Left colon (tissue), 2 donors: Measurements from ENCODE around the gene TACC3. TPM values are rescaled to one million over a fixed set of nuclear protein-coding genes. Genes with fewer than 3 reads are reported as not detected.
"Not testable (repeated sequence)": the region's sequence is repeated elsewhere in the genome, so short reads cannot be mapped to it uniquely, and the experiment has no call there.

ENCODE experiments used
- ATAC-seq: fragments of 200-7000 bp; cut with Tn5 transposase; one replicate; pipeline ENCODE4 v1.9.1; 2020; ENCODE audit warnings: mild to moderate bottlenecking, moderate library complexity
- DNase-seq, 2 donors: peaks; one replicate each; pipeline ENCODE4 v3.0.0-alpha.2; 2020
- intact Hi-C, 2 donors: fragments of 100-400 bp; cut with DNase I in 1 of 2; cut with micrococcal nuclease in 1 of 2; formaldehyde crosslinking; loops; one replicate each; pipeline versions ENCODE4 v1.11.2 to v1.14.0; 2022; cut with DNase I, micrococcal nuclease
- total RNA-seq, 2 donors: library from RNA; stranded (reverse); fragmentation: NEBNext Ultra II Directional; extraction: Animal tissue kit (Norgen Biotek cat#: 25700); gene quantifications; one replicate each; pipeline ENCODE4 v1.2.1, GENCODE V29; 2021
- donor health status: DM: no; HTN: no; CAD: no.
- donor health status: DM: yes; HTN: yes; CAD: no.

TACC3 gene
- total RNA-seq, 2 donors from 2014 or later, result 8.9 to 18.3 TPM

DNA sequence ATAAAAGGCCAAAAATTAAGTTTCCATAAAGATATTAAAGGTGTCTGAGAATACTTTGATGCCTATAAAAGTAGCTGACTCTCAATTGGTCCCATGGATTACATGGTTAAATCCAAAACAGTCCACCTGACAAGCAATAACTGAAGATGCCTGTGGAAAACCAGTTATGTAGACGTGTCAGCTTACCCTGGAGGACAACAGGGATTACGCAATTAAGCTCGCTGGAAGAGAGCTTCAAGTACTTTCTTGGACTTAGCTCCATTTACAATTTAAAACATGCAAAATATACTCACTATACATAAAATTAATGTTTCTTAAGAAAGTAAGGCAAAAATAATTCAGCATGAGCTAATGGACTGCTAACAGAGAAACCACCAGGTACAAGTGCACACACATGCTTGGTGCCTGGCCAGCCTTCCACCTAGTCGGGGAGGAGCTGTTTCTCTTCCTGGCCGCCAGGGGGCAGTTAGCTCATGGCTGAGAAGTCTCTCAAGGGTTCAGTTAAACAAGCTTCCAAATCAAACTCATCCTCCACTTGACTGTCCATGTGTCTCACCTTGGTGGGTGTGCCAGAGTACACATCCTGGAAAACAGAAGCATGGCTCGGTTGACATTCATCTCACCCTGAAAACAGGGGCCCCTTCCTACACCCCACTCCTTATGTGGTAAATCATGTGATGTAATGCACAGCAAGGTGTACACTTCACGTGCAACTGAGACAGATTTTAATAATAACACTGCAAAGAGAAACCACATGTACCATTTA lies 28.0 kb upstream of the TACC3 start:
- intact Hi-C loops, result loop anchor here in 1 of 2 donors (5.0 kb wide), 1 partner anchor 34 kb away; no protein-coding TSS in a partner anchor
- peak; percentile 94 for ATAC-seq
- DNase-seq, result peak; percentile 57 to 63

DNA sequence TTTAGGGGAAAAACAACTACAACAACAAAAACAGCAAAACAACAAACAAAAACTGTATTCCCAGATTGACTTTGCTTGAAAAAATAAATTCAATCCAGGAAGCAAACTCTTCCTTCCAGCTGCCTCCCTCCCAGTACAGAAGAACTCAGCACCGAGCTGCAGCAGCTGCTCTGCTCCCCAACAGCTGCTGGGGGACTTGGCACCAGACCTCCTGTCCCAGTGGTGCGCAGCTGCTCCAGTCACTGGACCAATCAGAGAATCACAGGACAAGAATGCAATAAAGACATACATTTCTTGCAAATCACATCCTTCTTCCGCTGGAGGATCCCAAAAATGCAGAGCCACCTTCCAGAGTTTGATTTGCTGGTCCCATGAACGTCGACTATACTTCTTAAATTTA lies 25.4 kb upstream of the TACC3 start:
- no peak for ATAC-seq
- intact Hi-C loops, result no loop called here
- no peak for DNase-seq

DNA sequence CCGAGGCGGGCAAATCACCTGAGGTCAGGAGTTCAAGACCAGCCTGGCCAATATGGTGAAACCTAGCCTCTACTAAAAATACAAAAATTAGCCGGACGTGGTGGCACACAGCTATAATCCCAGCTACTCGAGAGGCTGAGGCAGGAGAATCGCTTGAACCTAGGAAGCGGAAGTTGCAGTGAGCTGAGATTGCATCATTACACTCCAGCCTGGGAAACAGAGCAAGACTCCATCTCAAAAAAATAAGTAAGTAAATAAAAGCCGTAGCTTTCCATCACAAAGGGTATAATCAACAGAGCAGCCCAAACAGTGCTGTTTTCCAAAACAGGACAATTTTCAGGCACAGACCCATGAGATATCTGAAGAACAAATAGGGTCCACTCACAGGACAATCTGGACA lies 19.6 kb upstream of the TACC3 start:
- DNase-seq, ATAC-seq, intact Hi-C loops: not testable (repeated sequence)

DNA sequence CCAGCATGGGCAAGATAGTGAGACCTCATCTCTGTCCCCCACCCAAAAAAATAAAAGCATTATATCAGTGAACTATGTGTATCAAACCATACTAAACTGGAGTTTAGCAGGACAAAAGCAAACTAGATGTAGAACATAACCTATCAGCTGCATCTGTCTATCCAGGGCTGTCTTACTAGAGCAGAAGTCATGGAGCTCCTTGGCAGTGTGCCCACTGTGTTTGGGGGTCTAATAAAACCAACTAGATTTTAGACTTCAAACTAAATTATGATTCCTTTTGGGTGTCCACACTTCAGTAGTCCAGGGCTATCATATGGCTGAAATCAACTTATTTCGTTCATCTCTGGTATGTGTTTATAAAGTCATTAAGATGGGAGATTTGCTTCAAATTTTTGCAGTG lies 17.5 kb upstream of the TACC3 start:
- intact Hi-C loops, result no loop called here
- ATAC-seq (no peak), DNase-seq (no peak)

DNA sequence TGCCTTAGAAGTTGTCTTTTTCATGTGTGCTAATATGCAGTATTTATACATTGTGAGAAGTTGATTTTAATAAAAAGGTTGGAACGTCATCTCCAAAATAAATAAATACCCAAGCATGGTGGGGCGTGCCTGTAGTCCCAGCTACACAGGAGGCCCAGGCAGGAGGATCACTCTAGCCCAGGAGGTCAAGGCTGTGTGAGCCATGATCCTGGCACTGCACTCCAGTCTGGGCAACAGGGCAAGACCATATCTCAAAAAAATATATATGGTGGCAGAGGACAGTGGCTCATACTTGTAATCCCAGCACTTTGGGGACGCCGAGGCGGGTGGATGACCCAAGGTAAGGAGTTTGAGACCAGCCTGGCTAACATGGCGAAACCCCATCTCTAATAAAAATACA lies 15.6 kb upstream of the TACC3 start:
- intact Hi-C loops, result no loop called here
- ATAC-seq (no peak), DNase-seq (no peak)

DNA sequence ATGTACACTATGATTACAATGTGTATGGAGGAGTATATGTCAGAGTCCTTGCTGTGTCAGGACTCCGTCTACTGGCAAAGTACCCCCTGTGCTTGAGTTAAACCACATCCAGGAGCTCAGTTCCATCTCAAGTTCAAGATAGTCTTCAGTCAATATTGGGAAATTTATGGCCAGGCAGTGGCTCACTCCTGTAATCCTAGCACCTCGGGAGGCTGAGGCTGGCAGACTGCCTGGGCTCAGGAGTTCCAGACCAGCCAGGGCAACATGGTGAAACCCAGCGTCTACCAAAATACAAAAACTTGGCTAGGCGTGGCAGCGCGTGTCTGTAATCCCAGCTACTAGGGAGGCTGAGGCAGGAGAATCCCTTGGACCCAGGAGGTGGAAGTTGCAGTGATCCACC lies 15.0 kb upstream of the TACC3 start:
- no peak for ATAC-seq
- intact Hi-C loops, result no loop called here

DNA sequence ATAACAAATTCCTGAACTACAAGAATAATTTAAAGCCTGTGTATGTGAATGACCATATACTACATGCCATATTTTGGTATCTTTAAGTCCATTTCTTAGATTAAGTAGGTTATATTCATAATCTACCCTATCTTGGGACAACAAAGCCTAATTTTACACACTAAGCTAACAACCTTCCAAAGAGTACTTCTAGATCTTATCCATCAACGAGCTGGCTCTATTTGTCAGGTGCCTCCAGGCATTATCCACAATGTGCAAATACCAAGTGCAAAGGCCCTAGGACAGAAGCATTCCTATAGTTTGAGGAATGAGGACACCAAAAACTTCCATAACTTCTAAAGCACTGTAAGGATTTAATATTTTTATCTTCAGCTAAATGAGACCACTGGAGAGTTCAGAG lies 12.7 kb upstream of the TACC3 start:
- DNase-seq, result no peak
- intact Hi-C loops, result no loop called here
- no peak for ATAC-seq

More for the DNA sequence above, 15.0 kb upstream of the TACC3 start:
- DNase-seq, result no peak

DNA sequence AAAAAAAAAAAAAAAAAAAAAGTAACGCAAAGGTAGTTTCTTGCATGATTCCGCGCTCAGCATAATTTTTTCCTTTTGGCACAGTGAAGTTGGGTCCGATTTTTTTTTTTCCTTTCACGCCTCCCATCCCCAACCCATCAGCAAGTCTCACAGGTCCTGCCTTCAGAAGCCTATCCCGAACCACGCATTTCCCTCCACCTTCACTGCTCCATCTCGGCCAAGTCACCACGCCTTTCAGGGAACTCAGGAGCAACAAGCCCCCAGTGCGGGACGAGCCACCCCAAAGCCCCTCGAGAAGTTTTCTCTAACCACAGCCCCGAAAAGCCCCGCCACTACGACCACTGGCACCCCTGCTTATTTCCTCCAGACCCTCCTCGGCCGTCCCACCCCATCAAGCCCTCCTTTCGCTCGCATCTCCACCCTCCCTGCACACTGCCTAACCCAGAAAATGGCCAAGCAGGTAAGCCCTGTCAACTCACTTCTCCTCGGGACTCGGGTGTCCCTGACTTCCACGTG lies 10.2 kb upstream of the TACC3 start:
- intact Hi-C loops, result no loop called here
- no peak for ATAC-seq
- no peak for DNase-seq

DNA sequence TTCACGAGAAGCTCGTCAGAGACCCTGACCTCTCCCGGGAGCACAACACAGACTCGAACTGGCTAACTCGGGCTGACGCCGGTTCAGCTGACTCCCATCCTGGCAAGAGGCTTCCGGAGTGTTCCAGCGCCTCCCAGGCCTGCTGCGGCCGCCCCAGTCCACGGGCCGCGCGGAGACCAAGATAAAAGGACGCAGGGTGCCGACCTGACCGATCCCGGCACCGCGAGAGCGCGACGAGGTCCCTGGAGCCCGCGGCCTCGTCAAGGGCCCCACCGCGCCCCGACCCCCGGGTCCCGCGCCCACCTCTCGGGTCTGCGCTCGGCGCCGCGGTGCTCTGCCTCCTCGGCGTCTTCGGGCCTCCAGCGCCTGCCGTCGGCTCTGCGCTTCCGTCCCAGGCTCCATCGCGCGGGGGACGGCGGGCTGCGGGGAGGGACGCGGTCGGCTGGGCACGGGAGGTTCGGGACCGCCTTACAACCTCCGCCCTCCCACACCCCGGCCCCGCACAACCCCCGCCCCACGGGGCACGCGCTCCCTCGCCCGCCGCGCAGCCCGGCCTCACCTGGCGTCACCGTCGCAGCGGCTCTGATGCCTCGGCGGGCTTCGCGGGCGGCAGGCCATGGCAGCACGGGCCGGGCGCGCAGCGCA lies 9.6 kb upstream of the TACC3 start:
- ATAC-seq (peak; percentile 37), DNase-seq (peak; percentile 63 to 67)
- intact Hi-C loops, result no loop called here

DNA sequence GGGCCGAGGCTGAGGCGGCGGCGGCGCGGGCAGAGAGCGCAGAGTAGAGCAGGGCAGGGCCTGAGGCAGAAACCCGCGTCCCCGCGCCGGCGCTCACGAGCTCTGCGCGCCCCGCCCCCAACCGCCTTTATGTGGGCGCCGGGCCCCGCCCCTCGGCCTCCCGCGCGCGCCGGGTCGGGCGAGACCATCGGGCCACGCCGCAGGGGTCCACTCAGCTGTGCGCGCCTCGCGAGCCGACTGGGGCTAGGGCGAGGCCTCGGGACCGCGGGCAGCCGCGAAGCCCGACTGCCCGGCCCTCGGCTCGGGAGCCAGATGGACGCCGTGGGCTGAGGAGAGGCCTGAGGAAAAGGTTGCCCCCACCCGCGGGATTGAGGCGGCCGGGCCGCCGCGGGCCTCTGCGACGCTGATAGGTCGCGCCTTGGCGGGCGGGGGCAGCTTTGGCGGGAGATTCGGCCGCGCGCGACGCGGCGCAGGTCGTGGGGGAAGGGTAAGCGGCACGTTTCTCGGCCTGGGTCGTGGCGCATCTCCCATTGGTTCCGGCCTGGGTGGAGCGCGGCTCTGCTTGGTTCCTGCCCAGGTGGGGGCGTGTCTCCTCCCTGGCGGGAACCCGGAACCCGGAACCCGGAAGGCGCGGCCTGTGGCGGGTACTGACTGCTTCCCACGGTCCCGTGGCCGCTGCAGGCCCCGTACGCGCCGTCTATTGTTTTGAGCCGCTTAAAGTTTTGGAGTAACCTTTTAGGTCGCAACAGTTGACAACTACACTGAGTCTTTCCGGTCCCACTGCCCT lies 8.9 kb upstream of the TACC3 start, which contains the start of gene SLBP:
TSS of gene SLBP (minus strand) at position 104 of the 787 bp plus-strand sequence. CDS start 131 bp downstream, outside the sequence.
- ATAC-seq, result peak; percentile 86
- intact Hi-C loops, result no loop called here

DNA sequence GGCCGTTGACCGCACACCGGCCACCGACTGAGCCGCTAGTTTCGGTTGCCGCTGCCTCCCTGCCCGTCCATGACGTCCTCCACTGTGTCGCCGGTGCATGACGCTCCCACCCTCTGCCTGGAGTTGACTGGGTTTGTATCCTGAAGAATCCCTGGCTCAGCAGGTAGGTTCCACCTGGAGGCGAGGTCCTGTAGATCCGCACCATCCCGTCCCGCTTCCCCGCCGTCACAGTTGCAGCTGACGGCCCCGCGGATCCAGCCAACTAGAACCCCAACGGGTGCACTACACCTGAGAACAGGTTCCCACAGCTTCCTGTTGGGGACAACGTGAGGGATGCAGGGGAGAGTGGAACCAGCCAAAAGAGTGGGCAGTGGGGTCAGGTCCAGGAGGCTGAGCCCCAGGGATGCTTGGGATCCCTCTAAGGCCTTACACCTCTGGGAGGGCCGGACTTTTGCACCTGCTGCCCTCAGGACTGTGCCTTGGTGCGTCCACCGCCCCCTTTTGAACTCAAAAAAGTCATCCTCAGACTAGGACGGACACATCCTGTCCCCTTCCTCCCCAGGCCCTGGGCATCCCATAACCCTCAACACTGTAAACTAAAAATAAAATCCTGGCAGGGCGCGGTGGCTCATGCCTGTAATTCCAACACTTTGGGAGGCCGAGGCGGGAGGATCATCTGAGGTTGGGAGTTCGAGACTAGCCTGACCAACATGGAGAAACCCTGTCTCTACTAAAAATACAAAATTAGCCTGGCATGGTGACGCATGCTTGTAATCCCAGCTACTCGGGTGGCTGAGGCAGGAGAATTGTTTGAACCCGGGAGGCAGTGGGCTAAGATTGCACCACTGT lies 8.1 kb upstream of the TACC3 start:
- intact Hi-C loops, result no loop called here
- DNase-seq, result peak in 1 of 2 donors; percentile 78
- ATAC-seq, result peak; percentile 37

More for the DNA sequence above, 8.9 kb upstream of the TACC3 start, which contains the start of gene SLBP:
- peak; percentile 98 for DNase-seq

DNA sequence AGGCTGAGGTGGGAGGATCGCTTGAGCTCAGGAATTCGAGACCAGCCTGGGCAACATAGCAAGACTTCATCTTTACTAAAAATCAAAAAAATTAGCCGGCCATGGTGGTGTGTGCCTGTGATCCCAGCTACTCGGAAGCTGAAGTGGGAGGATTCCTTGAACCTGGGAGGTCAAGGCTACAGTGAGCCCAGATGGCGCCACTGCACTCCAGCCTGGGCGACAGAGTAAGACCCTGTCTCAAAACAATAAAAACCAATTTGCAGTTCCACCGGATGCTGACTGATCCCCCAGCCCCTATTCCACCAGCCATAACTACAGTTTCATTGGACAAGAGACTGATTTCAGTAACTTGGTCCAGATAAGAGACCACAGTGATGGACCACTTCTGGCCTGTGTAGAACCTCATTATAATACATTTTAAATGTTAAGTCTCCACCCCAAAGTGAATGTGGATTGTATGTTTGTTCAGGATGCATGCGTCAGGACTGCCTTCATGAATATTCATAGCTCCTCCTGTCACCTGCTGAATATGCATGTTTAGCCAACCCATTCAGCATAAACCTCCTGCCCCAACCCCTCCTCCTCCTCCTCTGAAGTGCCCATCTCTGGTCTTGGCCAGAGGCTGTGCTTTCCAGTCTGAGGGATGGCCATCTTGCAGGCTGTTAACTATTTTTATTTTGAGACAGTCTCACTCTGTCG lies 6.9 kb upstream of the TACC3 start:
- no peak for ATAC-seq
- no peak for DNase-seq
- intact Hi-C loops, result no loop called here

DNA sequence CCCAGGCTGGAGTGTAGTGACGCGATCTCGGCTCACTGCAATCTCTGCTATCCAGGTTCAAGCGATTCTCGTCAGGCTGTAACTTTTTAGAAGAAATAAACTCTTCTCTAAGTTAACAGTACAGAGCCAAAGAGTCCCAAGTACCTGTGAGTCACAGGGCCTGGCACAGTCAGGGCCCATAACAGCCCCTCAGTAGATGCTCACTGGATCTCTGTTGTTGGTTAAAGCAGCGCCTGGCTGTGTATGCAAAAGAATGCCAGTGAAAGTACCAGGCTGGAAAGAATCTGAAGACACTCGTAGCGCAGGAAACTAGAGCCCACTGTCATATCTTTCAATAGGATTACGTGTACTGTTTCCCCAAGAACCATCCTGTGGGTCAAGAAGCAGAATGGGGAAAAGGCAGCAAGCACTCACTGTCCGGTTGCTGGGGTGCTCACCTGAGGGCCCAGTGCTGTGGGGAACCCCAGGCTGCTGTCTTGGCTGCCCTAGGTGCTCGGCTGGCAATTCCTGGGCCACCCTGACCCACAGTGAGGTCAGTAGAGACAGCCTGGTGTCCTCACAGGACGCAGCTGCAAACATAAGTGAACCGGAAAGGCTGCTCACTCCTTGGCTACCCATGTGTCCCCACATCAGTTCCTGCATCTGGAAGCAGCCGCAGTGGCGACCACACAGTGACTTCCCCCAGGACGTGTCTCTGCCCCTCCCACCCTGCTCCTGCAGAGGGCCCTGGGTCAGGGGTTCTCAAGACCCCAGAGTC lies 6.1 kb upstream of the TACC3 start:
- intact Hi-C loops, result no loop called here
- DNase-seq, result peak in 1 of 2 donors; percentile 53
- no peak for ATAC-seq

DNA sequence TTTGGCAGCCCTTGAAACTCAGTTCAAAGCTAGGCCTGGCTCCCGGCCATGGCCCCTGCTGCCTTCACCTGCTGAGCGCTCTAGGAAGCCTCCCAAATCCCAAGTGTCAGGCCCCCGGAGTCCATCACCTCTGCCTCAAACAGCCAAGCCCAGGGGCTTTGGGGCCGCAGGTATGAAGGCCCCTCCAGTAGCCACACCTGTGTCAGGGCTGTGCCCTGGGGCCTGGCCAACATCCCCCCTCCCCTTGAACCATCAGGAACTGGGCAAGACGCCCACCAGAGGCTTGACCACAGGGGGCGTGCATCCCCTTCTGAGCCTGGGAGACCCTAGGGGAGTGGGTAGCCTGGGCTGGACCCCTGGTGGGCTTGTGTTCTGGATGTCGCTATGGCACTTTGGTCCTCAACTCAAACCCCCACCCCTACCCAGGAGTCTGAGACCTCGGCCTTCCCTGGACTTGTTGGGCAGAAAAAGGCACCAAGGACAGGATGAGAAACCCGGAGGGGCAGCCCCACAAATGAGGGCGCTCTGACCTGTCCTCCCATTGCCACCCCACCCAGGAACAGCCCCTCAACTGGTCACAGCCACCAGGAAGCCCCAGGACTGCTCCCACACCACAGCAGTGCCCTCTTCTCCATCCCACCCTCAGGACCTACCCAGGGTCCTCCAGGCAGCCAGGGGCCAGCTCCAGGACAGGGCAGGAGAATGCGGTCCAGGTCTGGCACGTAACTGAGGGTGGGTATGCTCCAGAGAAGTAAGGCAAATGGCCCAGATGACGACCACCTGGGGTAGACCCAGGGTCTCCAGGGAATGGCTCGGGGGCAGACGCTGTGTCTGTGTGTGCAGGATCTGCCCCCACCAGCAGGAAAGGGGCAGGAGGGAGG lies 5.0 kb upstream of the TACC3 start:
- no peak for ATAC-seq
- intact Hi-C loops, result no loop called here

DNA sequence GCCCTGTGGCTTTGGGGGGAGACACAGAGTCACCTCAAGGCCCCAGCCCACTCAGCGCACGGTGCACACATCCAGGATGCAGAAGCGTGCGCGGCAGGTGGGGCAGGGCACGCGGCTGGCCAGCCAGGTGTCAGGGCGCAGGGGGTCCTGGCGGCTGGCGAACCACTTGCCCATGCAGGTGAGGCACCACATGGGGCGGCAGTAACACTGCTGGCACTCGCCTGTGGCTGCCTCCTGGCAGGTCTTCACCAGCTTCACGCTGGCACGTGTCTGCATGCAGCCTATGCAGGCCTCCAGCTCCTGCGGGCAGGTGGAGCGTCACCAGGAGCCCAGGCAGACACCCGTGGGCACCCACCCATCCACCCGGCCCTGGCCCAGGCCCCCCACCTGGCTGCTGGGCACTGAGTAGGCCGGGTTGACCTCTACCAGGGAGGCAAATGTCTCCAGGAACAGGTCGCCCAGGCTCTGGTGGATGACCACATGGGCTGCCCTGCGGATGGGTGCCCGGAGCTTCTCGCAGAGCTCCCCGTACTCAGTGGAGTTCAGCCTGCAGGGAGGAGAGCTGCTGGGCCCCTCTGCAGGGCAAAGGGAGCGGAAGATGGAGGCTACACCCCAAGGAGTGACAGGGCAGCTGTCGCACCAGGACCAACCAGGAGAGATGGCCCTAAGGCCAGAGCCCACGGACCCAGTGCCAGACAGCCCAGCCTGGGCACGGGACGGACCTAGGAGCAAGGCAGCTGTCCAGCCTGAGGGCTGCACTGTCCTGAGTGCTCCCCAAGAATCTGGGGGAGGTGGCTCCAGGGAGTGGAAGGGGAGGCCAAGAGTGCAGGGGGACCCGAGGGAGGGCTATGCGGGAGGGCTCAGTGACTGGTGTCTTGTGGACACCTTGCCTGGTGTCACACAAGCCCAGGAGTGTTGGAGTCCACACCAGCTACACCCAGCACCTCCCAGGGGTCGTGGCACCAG lies 3.9 kb upstream of the TACC3 start:
- ATAC-seq, result no peak
- DNase-seq, result no peak

More for the DNA sequence above, 5.0 kb upstream of the TACC3 start:
- DNase-seq, result no peak

More for the DNA sequence above, 3.9 kb upstream of the TACC3 start:
- intact Hi-C loops, result no loop called here
